DMS53 treated with DMSO at 0.1 percent for 48 hours (cell line): Measurements from ENCODE around the gene CDH19.

Experiments
- DNase-seq: peaks from one replicate; lab custom pipeline; 2025; ENCODE audit not compliant: unreplicated experiment; lab: John Stamatoyannopoulos, UW

The CDH19 gene

GRCh38 chr18:66603941-66604627 is at the start of gene CDH19:
CDH19 (minus strand) TSS chr18:66604090; CDS start chr18:66572204, 31,886 bp downstream.
- DNase-seq, result no peak

- DNase-seq, result no peak
Observed at GRCh38 chr18:66647671-66648070, 43.8 kb upstream of the CDH19 start.

GRCh38 chr18:66646609-66647008 is 42.7 kb upstream of the CDH19 start:
- DNase-seq, result peak; percentile 27

GRCh38 chr18:66645983-66646382 is 42.1 kb upstream of the CDH19 start:
- DNase-seq, result no peak

- DNase-seq, result no peak
Observed at GRCh38 chr18:66641056-66641455, 37.2 kb upstream of the CDH19 start.

GRCh38 chr18:66640431-66640830 is 36.5 kb upstream of the CDH19 start:
- no peak for DNase-seq

GRCh38 chr18:66638856-66639629 is 35.2 kb upstream of the CDH19 start:
- DNase-seq, result no peak

GRCh38 chr18:66635342-66635741 is 31.5 kb upstream of the CDH19 start:
- no peak for DNase-seq

GRCh38 chr18:66632756-66633155 is 28.9 kb upstream of the CDH19 start:
- DNase-seq, result no peak

GRCh38 chr18:66630831-66631230 is 26.9 kb upstream of the CDH19 start:
- no peak for DNase-seq

GRCh38 chr18:66623821-66624220 is 19.9 kb upstream of the CDH19 start:
- no peak for DNase-seq

GRCh38 chr18:66621816-66622576 is 18.1 kb upstream of the CDH19 start:
- no peak for DNase-seq

GRCh38 chr18:66616523-66616983 is 12.7 kb upstream of the CDH19 start:
- DNase-seq, result peak; percentile 35

- DNase-seq, result no peak
Observed at GRCh38 chr18:66615176-66615575, 11.3 kb upstream of the CDH19 start.

- no peak for DNase-seq
Observed at GRCh38 chr18:66607632-66608031, 3.7 kb upstream of the CDH19 start.

- DNase-seq, result no peak
Observed at GRCh38 chr18:66601649-66602048, 2.2 kb downstream of the CDH19 start.

GRCh38 chr18:66599190-66599589 is 4.7 kb downstream of the CDH19 start:
- DNase-seq, result no peak

GRCh38 chr18:66587430-66587829 is 16.5 kb downstream of the CDH19 start:
- DNase-seq, result no peak

GRCh38 chr18:66582211-66582610 is 21.7 kb downstream of the CDH19 start:
- DNase-seq, result no peak

GRCh38 chr18:66575263-66575662 is 28.6 kb downstream of the CDH19 start:
- DNase-seq, result no peak

GRCh38 chr18:66571845-66572244 is 32.0 kb downstream of the CDH19 start:
- no peak for DNase-seq

- DNase-seq, result no peak
Observed at GRCh38 chr18:66566616-66567015, 37.3 kb downstream of the CDH19 start.
